ENCODE results near the gene ZNF550. TPM values are rescaled to one million over a fixed set of nuclear protein-coding genes. Genes with fewer than 3 reads are reported as not detected.
"Not testable (repeated sequence)": the region's sequence is repeated elsewhere in the genome, so short reads cannot be mapped to it uniquely, and the experiment has no call there.

The ZNF550 gene
- total and polyA plus RNA-seq, 2 of the 13 experiments (the other 11 are each of a cell fraction or from before 2014, with no cell fraction given) = 8.6 to 9.1 TPM

DNA sequence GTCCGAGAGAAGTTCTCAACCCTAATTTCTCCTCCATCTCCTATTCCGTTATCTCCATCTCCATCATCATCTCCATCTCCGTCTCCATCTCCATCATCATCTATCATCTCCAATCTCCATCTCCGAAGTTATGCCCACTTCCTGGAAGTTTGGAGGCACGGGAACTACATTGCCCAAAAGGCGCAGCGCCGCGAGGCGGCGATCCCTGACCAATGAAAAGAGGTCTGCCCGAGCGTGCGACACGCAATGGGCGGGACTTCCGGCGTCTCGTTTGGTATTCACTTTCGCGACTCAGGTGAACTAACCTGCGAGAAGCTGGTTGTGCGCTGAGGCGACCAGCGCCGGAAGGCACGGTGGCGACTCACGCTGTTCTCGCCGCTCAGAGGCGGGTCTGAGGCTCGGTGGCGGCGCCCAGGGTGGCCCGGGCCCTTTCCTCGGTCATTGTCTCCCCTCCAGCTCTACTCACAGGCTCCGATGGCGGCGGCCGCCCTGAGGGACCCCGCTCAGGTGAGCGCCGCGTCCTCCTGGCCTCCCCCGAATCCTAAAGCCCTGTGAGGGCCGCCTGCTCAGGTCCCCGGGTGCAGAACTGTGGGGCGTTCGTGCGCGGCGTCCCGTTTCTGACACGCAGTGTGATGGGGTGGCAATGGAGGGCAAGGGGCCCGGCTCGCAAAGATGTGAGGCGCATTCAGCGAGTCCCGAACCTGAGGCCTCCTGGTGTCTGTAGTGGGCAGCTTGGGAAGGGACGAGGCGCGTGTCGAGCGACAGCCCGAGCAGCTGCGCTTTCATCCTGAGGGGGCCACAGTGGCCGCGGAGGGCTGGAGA lies 72.0 kb downstream of the ZNF550 start, which contains the start of gene ZNF419 (continued):
- TF ChIP-seq, protein P1, sequence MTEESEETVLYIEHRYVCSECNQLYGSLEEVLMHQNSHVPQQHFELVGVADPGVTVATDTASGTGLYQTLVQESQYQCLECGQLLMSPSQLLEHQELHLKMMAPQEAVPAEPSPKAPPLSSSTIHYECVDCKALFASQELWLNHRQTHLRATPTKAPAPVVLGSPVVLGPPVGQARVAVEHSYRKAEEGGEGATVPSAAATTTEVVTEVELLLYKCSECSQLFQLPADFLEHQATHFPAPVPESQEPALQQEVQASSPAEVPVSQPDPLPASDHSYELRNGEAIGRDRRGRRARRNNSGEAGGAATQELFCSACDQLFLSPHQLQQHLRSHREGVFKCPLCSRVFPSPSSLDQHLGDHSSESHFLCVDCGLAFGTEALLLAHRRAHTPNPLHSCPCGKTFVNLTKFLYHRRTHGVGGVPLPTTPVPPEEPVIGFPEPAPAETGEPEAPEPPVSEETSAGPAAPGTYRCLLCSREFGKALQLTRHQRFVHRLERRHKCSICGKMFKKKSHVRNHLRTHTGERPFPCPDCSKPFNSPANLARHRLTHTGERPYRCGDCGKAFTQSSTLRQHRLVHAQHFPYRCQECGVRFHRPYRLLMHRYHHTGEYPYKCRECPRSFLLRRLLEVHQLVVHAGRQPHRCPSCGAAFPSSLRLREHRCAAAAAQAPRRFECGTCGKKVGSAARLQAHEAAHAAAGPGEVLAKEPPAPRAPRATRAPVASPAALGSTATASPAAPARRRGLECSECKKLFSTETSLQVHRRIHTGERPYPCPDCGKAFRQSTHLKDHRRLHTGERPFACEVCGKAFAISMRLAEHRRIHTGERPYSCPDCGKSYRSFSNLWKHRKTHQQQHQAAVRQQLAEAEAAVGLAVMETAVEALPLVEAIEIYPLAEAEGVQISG (CRISPR knock-in tag; IDR thresholded peaks at IDR 0.05) = peak; percentile 83
- TF ChIP-seq SP5 (CRISPR knock-in tag; IDR thresholded peaks at IDR 0.05; ENCODE audit: borderline replicate concordance, low read depth) (peak; percentile 26; the same call in 1 of the 2 replicates), ZNF788 (CRISPR knock-in tag; IDR thresholded peaks at IDR 0.05; ENCODE audit: borderline replicate concordance) (peak; percentile 56), TSC22D2 (CRISPR knock-in tag; IDR thresholded peaks at IDR 0.05; ENCODE audit: borderline replicate concordance) (0 out of 2 replicates have a peak, but pooled peaks have one; percentile 37), ZNF501 (CRISPR knock-in tag; IDR thresholded peaks at IDR 0.05) (peak; percentile 54; the same call in 1 of the 2 replicates), IRF2 (CRISPR knock-in tag; IDR thresholded peaks at IDR 0.05) (peak; percentile 90), ZSCAN22 (CRISPR knock-in tag; IDR thresholded peaks at IDR 0.05) (peak; percentile 92), SOX6 (CRISPR knock-in tag; IDR thresholded peaks at IDR 0.05) (peak; percentile 27; the same call in 1 of the 2 replicates), TAF1 (CRISPR knock-in tag; IDR thresholded peaks at IDR 0.05) (peak; percentile 71; the same call in 1 of the 2 replicates), BHLHE40 (IDR thresholded peaks at IDR 0.05; ENCODE audit: low read length) (peak; percentile 47; the same call in 1 of the 2 replicates), KDM1A (CRISPR knock-in tag; IDR thresholded peaks at IDR 0.05) (peak; percentile 74; the same call in 1 of the 2 replicates), NCOA2 (CRISPR knock-in tag; IDR thresholded peaks at IDR 0.05) (peak; percentile 47; the same call in 1 of the 2 replicates), BORCS8-MEF2B (CRISPR knock-in tag; IDR thresholded peaks at IDR 0.05) (peak; percentile 46; the same call in 1 of the 2 replicates), THAP11 (CRISPR knock-in tag; IDR thresholded peaks at IDR 0.05) (peak; percentile 100), ZBTB20 (CRISPR knock-in tag; IDR thresholded peaks at IDR 0.05; ENCODE audit: borderline replicate concordance, low read depth) (peak; percentile 31; the same call in 1 of the 2 replicates), SALL1 (CRISPR knock-in tag; IDR thresholded peaks at IDR 0.05) (peak; percentile 54), TBL1XR1 (IDR thresholded peaks at IDR 0.05; ENCODE audit: borderline replicate concordance, low read length, partially characterized antibody) (peak; percentile 70), SIX1 (CRISPR knock-in tag; IDR thresholded peaks at IDR 0.05; ENCODE audit: borderline replicate concordance) (0 out of 2 replicates have a peak, but pooled peaks have one; percentile 32), KAT8 (CRISPR knock-in tag; IDR thresholded peaks at IDR 0.05) (peak; percentile 84), SP1 (CRISPR knock-in tag; IDR thresholded peaks at IDR 0.05) (peak; percentile 52; the same call in 1 of the 2 replicates), CHD2 (IDR thresholded peaks at IDR 0.05; ENCODE audit: low read depth, low read length) (peak; percentile 47; the same call in 1 of the 2 replicates), TBX3 (IDR thresholded peaks at IDR 0.05; ENCODE audit: borderline replicate concordance) (peak; percentile 44; the same call in 1 of the 2 replicates)
- not testable (repeated sequence) for TF ChIP-seq SOX6, SP1 (IDR thresholded peaks at IDR 0.05)
- TF ChIP-seq, protein P2, sequence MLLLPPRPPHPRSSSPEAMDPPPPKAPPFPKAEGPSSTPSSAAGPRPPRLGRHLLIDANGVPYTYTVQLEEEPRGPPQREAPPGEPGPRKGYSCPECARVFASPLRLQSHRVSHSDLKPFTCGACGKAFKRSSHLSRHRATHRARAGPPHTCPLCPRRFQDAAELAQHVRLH (CRISPR knock-in tag; IDR thresholded peaks at IDR 0.05; ENCODE audit: borderline replicate concordance, low read depth) = peak; percentile 57; the same call in 1 of the 2 replicates
- TF ChIP-seq, protein P3, sequence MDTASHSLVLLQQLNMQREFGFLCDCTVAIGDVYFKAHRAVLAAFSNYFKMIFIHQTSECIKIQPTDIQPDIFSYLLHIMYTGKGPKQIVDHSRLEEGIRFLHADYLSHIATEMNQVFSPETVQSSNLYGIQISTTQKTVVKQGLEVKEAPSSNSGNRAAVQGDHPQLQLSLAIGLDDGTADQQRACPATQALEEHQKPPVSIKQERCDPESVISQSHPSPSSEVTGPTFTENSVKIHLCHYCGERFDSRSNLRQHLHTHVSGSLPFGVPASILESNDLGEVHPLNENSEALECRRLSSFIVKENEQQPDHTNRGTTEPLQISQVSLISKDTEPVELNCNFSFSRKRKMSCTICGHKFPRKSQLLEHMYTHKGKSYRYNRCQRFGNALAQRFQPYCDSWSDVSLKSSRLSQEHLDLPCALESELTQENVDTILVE (CRISPR knock-in tag; IDR thresholded peaks at IDR 0.05) = peak; percentile 35; the same call in 1 of the 2 replicates

Data from HepG2 (cell line).